GM10266 (cell line): ENCODE measurements around the gene CD46.

Experiments used
- DNase-seq: peaks from one replicate; pipeline ENCODE4 v3.0.0; 2012; ENCODE audit errors: extremely low spot score
- TF ChIP-seq, protein P1 (sequence below): IDR thresholded peaks from 2 replicates; pipeline ENCODE4 v1.5.1; 2012; ENCODE audit warnings: mild to moderate bottlenecking, low read depth; ENCODE audit not compliant: control insufficient read depth, insufficient read depth; ENCODE audit errors: missing control alignments

CD46 gene

GRCh38 chr1:207797229-207797973, 45.5 kb downstream of the CD46 start:
- TF ChIP-seq, protein P1, sequence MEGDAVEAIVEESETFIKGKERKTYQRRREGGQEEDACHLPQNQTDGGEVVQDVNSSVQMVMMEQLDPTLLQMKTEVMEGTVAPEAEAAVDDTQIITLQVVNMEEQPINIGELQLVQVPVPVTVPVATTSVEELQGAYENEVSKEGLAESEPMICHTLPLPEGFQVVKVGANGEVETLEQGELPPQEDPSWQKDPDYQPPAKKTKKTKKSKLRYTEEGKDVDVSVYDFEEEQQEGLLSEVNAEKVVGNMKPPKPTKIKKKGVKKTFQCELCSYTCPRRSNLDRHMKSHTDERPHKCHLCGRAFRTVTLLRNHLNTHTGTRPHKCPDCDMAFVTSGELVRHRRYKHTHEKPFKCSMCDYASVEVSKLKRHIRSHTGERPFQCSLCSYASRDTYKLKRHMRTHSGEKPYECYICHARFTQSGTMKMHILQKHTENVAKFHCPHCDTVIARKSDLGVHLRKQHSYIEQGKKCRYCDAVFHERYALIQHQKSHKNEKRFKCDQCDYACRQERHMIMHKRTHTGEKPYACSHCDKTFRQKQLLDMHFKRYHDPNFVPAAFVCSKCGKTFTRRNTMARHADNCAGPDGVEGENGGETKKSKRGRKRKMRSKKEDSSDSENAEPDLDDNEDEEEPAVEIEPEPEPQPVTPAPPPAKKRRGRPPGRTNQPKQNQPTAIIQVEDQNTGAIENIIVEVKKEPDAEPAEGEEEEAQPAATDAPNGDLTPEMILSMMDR = peak; percentile 76
- peak; percentile 66 for DNase-seq

DNA sequence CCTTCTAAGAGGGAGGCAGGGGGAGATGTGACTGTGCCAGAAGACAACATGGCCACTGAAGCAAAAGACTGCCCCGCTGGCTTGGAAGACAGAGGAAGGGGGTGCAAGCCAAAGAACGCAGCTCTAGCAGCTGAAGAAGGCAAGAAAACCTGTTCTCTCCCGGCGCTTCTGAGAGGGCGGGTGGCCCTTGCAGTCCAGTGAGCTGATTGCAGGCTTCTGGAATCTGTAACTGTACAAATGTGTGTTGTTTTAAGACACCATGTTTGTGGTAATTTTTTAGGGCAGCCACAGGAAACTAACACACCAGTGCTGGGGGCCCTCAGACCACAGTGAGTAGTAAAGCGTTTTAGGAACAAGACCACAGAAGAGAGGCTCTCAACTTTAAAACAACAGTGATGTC, 47.0 kb downstream of the CD46 start:
- no peak for DNase-seq
- TF ChIP-seq, protein P1 = no peak

- TF ChIP-seq, protein P1 = no peak
- no peak for DNase-seq
Observed at GRCh38 chr1:207799989-207800648, 48.3 kb downstream of the CD46 start.

GRCh38 chr1:207801819-207802218, 50.0 kb downstream of the CD46 start:
- DNase-seq = no peak
- TF ChIP-seq, protein P1 = no peak

DNA sequence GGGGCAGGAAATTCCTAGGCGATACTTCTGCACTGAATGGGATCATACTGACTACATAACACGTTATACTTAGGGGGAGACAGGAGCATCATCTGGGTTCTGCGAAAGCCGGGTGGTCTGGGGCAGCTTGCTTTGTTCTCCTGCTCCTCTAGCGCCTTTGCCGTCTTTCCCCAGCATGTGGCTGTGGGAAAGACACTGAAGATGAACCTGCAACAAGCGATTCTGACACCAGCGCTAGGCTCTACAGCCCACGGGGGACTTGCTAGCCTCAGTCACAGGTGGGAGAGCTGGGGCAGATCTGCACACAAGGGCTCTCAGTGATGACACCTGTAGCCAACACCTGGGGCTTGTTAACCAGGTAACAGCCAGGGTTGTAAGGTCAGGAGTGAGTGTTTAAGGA, 51.8 kb downstream of the CD46 start:
- DNase-seq = no peak
- TF ChIP-seq, protein P1 = no peak

DNA sequence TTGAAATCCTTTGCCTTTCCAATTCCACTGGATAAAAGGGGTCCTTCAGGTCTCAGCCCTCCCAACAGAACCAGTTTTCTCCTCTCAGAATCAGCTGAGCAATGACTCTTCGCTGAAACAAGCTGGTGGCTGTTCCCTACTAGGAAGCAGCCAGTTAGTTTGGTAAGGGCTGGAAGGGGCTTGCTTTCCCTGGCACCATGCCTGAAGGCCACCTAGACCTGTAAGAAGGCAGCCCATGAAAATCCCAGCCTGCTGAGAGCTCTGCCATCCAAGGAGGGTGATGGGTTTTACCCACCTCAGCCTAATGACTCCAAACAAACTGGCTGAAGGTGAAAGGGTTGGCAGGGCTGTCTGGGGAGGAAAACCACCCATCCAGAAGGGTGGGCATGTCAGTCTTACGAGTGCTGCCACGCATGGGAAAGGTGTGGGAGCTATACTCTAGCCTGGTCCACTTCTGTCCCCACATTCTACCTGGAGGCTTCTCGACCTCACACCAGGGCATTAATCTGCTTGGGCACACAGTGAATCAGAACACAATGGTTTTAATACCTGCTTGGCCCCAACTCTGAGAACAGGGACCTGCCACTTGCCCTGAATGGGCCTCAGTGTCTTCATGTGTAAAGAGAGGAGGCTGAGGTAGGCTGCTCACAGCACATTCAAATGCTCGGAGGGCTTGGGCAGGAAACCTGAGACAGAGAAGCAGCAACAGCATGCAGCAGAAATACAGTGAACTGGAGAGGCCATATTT, 53.0 kb downstream of the CD46 start:
- TF ChIP-seq, protein P1 = no peak
- no peak for DNase-seq
